Activated naive CD8-positive, alpha-beta T cell treated with anti-CD3 and anti-CD28 coated beads, Interleukin-2, amount 10 ng/mL, durations not matched to agents 7 days and 5 days (primary cell): ENCODE data around the gene CLN3. TPM values are rescaled to one million over a fixed set of nuclear protein-coding genes. Genes with fewer than 3 reads are reported as not detected.
"Not testable (repeated sequence)": the region's sequence is repeated elsewhere in the genome, so short reads cannot be mapped to it uniquely, and the experiment has no call there.

ENCODE experiments used
- ATAC-seq: fragments of 150-1000 bp; cut with Tn5 transposase; one replicate; pipeline ENCODE4 v1.10.0; 2021; ENCODE audit warnings: low read depth, moderate library complexity
- POLR2A ChIA-PET: fragments of 350-600 bp; sonication (Branson Sonifier 250); formaldehyde crosslinking; loops from one replicate; lab custom pipeline; 2021; ENCODE audit warnings: antibody characterized with exemption; lab: Charles Lee
- DNase-seq: peaks from one replicate; pipeline ENCODE4 v3.0.0; 2021
- H3K27ac Mint-ChIP-seq: one replicate; pipeline ENCODE4 v1.8.0; 2022; ENCODE audit warnings: mild to moderate bottlenecking, mixed read lengths
- H3K27me3 Mint-ChIP-seq: one replicate; pipeline ENCODE4 v1.8.0; 2022; ENCODE audit warnings: mild to moderate bottlenecking, moderate library complexity, mixed read lengths
- H3K36me3 Mint-ChIP-seq: one replicate; pipeline ENCODE4 v1.8.0; 2021; ENCODE audit warnings: mild to moderate bottlenecking, mixed read lengths
- H3K4me1 Mint-ChIP-seq: one replicate; pipeline ENCODE4 v1.8.0; 2021; ENCODE audit warnings: mixed read lengths
- H3K4me3 Mint-ChIP-seq: one replicate; pipeline ENCODE4 v1.8.0; 2022; ENCODE audit warnings: mild to moderate bottlenecking, moderate library complexity, mixed read lengths
- H3K9me3 Mint-ChIP-seq: one replicate; pipeline ENCODE4 v1.8.0; 2021; ENCODE audit warnings: mixed read lengths
- total RNA-seq, 2 experiments: library from RNA; stranded (reverse); gene quantifications; one replicate each; pipeline ENCODE4 v1.2.3, GENCODE V29; 2021

Gene CLN3
- total RNA-seq, 2 experiments from 2014 or later, result 58.4 to 60.0 TPM

DNA sequence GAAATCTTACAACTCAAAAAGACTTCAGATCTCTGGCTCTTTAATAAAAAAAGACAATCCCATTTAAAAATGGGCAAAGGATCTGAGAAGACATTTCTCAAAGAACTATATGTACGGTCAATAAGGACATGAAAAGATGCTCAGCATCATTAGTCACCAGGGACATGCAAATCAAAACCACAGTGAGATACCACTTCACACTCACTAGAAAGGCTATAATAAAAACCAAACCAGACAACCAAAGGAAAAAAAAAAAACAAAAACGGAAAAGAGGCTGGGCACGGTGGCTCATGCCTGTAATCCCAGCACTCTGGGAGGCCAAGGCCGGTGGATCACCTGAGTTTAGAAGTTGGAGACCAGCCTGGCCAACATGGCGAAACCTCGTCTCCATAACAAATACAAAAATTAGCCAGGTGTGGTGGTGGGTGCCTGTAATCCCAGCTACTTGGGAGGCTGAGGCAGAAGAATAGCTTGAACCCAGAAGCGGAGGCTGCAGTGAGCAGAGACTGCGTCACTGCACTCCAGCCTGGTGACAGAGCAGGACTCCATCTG lies 18.1 kb downstream of the CLN3 start:
- Mint-ChIP-seq H3K27me3 (no peaks in the 10 kb centered on the region), H3K36me3 (peaks cover 14% of the 10 kb centered on the region), H3K27ac (no peak overlapping the region), H3K9me3 (no peaks in the 10 kb centered on the region), H3K4me1 (peaks cover 4% of the 10 kb centered on the region), H3K4me3 (no peak overlapping the region)
- POLR2A ChIA-PET, result no interaction called here
- DNase-seq, result peak; percentile 14
- ATAC-seq, result no peak

DNA sequence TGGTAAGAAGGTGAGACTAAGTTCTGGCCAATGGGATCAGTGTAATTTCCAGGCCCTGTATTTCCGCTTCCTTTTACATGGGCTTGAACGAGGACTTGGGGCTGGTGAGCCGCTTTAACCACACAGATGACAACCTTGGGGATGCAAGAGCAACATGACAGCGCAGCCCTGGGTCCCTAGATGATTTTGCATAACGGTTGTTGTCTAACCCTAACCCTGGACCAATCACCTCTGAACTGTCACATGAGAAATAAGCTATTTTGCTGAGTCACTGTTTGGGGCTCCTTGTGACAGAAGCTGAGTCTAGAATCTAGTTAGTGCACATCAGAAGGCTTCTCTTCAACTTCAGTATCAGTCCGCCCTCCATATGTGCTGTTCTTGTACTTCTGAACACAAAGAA lies 44.8 kb downstream of the CLN3 start:
- H3K36me3 Mint-ChIP-seq, H3K4me3 Mint-ChIP-seq, POLR2A ChIA-PET, ATAC-seq, H3K4me1 Mint-ChIP-seq, DNase-seq, H3K9me3 Mint-ChIP-seq, H3K27me3 Mint-ChIP-seq, H3K27ac Mint-ChIP-seq: not testable (repeated sequence)

DNA sequence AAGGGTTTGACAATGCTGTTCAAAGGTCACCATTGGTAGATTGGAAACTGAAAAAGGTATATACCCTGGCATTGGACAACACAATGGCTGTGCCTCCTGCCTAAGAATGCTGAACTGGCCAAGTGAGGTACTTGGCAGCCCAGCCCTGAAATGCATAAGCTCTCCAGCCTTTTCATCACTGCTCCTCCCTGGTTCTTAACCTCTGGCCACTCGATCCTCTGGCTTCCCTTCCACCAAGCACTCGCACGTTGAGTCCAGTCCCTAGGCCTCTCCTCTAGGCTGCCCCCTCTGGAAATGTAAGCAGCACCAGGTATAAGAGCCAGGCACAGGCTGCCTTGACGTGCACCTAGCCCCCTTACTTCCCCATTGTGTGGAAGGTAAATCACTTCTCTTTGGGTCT lies 45.5 kb downstream of the CLN3 start:
- H3K4me3 Mint-ChIP-seq, H3K9me3 Mint-ChIP-seq, H3K4me1 Mint-ChIP-seq, DNase-seq, H3K36me3 Mint-ChIP-seq, H3K27me3 Mint-ChIP-seq, ATAC-seq, H3K27ac Mint-ChIP-seq, POLR2A ChIA-PET: not testable (repeated sequence)

DNA sequence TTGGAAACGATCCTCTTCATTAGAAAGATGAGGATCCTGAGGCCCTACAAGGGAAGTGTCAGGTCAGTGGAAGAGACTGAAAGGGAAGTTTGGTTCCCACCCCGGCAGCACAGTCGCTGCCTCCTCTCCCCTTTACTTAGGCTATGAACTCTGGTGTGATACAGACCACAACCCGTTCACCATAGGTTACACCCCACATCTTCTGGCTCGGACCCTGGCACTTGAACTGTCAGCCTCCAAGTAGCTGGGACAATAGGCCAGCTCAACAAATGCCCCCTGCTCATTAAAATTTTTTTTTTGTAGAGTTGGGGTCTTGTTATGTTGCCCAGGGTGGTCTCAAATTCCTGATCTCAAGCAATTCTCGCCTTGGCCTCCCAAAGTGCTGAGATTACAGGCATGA lies 47.9 kb downstream of the CLN3 start:
- H3K27ac Mint-ChIP-seq, H3K9me3 Mint-ChIP-seq, ATAC-seq, H3K36me3 Mint-ChIP-seq, H3K4me1 Mint-ChIP-seq, POLR2A ChIA-PET, DNase-seq, H3K4me3 Mint-ChIP-seq, H3K27me3 Mint-ChIP-seq: not testable (repeated sequence)

DNA sequence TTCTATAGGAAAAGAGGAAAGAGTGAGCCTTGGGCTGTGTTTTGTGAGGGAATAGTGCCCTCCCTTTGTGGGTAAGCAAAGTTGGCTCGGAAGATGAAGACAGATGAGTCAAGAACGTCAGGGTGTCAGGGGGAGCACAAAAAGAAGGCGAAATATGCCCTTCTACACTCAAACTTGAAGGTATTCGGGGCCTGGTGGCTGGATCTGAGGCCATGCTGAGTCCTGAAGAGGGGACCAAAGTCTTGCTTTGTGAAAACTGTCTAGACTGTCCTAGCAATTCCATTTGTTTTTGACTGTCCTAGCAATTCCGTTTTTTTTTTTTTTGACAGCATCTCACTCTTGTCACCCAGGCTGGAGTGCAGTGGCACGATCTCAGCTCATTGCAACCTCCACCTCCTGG lies 53.0 kb downstream of the CLN3 start:
- H3K36me3 Mint-ChIP-seq, H3K9me3 Mint-ChIP-seq, H3K27ac Mint-ChIP-seq, H3K27me3 Mint-ChIP-seq, POLR2A ChIA-PET, H3K4me3 Mint-ChIP-seq, ATAC-seq, DNase-seq, H3K4me1 Mint-ChIP-seq: not testable (repeated sequence)

DNA sequence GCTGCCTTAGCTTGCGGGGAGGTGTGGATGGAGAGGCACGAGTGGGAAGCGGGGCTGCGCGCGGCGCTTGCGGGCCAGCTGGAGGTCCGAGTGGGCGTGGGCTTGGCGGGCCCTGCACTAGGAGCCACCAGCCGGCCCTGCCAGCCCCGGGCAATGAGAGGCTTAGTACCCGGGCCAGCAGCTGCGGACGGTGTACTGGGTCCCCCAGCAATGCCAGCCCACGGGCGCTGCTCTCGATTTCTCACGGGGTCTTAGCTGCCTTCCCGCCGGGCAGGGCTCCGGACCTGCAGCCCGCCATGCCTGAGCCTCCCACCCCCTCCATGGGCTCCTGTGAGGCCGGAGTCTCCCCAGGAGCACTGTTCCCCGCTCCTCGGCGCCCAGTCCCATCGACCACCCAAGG lies 56.5 kb downstream of the CLN3 start:
- H3K4me3 Mint-ChIP-seq, H3K27ac Mint-ChIP-seq, POLR2A ChIA-PET, H3K4me1 Mint-ChIP-seq, ATAC-seq, DNase-seq, H3K36me3 Mint-ChIP-seq, H3K27me3 Mint-ChIP-seq, H3K9me3 Mint-ChIP-seq: not testable (repeated sequence)

Other genes with a start within 250 kb of the CLN3 start
- gene SBK1, start 199.5 kb downstream of the CLN3 start, total RNA-seq, result 10 to 100 TPM; 15.9 TPM
- 1 to 10 TPM; 2.4 to 4.5 TPM for gene NPIPB6, start 128.6 kb downstream of the CLN3 start, total RNA-seq
- 10 to 100 TPM; 33.8 to 65.1 TPM for gene EIF3CL, start 88.2 kb downstream of the CLN3 start, total RNA-seq
- gene NPIPB7, start 19.7 kb downstream of the CLN3 start, total RNA-seq, result under 1 TPM in 1 of 2 experiments, not detected in 1; 0.25 TPM
- 10 to 100 TPM; 23.9 to 26.1 TPM for gene APOBR, start 2.6 kb upstream of the CLN3 start, total RNA-seq
- gene IL27, start 14.8 kb upstream of the CLN3 start, total RNA-seq, result not detected
- under 1 TPM in 1 of 2 experiments, not detected in 1; 0.20 TPM for gene NUPR1, start 46.9 kb upstream of the CLN3 start, total RNA-seq
- gene SGF29, start 61.8 kb upstream of the CLN3 start, total RNA-seq, result 10 to 100 TPM; 47.0 to 49.8 TPM
- 1 to 10 TPM in 1 of 2 experiments, under 1 TPM in 1; 0.91 to 1.0 TPM for gene SULT1A2, start 105.0 kb upstream of the CLN3 start, total RNA-seq
- gene SULT1A1, start 118.0 kb upstream of the CLN3 start, total RNA-seq, result 10 to 100 TPM; 16.3 to 17.5 TPM
- 1 to 10 TPM; 1.1 to 2.4 TPM for gene NPIPB8, start 146.0 kb upstream of the CLN3 start, total RNA-seq
- 100 to 1,000 TPM; 287 to 311 TPM for gene EIF3C, start 219.4 kb upstream of the CLN3 start, total RNA-seq